Spleen (tissue), 11 donors: ENCODE results near the gene NR2C2AP. TPM values are rescaled to one million over a fixed set of nuclear protein-coding genes. Genes with fewer than 3 reads are reported as not detected.

Experiments
- DNase-seq: peaks from one replicate; pipeline ENCODE4 v3.0.0-alpha.2; 2020
- H3K27ac ChIP-seq, 8 donors: fragments of 200-600 bp; sonication (generic) in 7 of 8; 1 replicate in 4 of 8; 2 replicates in 4 of 8; pipeline versions ENCODE4 v1.5.0 to v1.8.0; 2016 to 2021; ENCODE audit warnings: inconsistent platforms in 4 of 8, mild to moderate bottlenecking in 4 of 8, moderate library complexity in 1 of 8
- H3K27me3 ChIP-seq, 7 donors: fragments of 200-600 bp; sonication (generic) in 6 of 7; replicated peaks in 1 of 7; 1 replicate in 4 of 7; 2 replicates in 3 of 7; pipeline versions ENCODE4 v1.5.0 to v1.8.0; 2016 to 2021; ENCODE audit warnings: inconsistent platforms in 3 of 7, mild to moderate bottlenecking in 1 of 7
- H3K36me3 ChIP-seq, 6 donors: fragments of 200-600 bp; sonication (generic) in 5 of 6; 1 replicate in 4 of 6; 2 replicates in 2 of 6; pipeline versions ENCODE4 v1.5.0 to v1.8.0; 2016 to 2021; ENCODE audit warnings: inconsistent platforms in 2 of 6
- H3K4me1 ChIP-seq, 6 donors: fragments of 200-600 bp; sonication (generic) in 5 of 6; 1 replicate in 3 of 6; 2 replicates in 3 of 6; pipeline versions ENCODE4 v1.5.0 to v1.8.0; 2016 to 2021; ENCODE audit warnings: inconsistent platforms in 3 of 6
- H3K4me3 ChIP-seq, 8 donors: fragments of 200-600 bp; sonication (generic) in 7 of 8; 1 replicate in 4 of 8; 2 replicates in 4 of 8; pipeline versions ENCODE4 v1.5.0 to v1.8.0; 2016 to 2021; ENCODE audit warnings: inconsistent platforms in 4 of 8, mild to moderate bottlenecking in 4 of 8, moderate library complexity in 2 of 8
- H3K9me3 ChIP-seq, 8 donors: fragments of 200-600 bp; sonication (generic) in 7 of 8; 1 replicate in 4 of 8; 2 replicates in 4 of 8; pipeline versions ENCODE4 v1.5.0 to v1.8.0; 2016 to 2021; ENCODE audit warnings: inconsistent platforms in 4 of 8
- CTCF ChIP-seq, 11 experiments: fragments of 200-600 bp in 7 of 11; fragments of 450-650 bp in 4 of 11; sonication (generic) in 4 of 11; IDR thresholded peaks in 8 of 11; conservative IDR thresholded peaks in 3 of 11; 1 replicate in 7 of 11; 2 replicates in 4 of 11; pipeline versions ENCODE4 v1.4.0 to v1.8.0; 2016 to 2021; ENCODE audit warnings: antibody characterized with exemption in 11 of 11, inconsistent platforms in 4 of 11, mild to moderate bottlenecking in 1 of 11
- POLR2A ChIP-seq, 3 donors: fragments of 450-650 bp; IDR thresholded peaks; one replicate each; pipeline ENCODE4 v1.5.1; 2017; ENCODE audit warnings: antibody characterized with exemption in 3 of 3, mild to moderate bottlenecking in 1 of 3
- POLR2AphosphoS5 ChIP-seq, 3 donors: sonication (generic); formaldehyde crosslinking; IDR thresholded peaks; one replicate each; pipeline ENCODE4 v1.5.1; 2017; ENCODE audit warnings: antibody characterized with exemption in 3 of 3
- WGBS, 5 donors: extraction: QIAGEN DNeasy Blood & Tissue Kit in 3 of 5; methylation state at CpG; one replicate each; pipeline versions ENCODE4 v1.1.5 to v1.1.7; 2013 to 2018; 5-methylcytosine and 5-hydroxymethylcytosine counted together
- intact Hi-C: fragments of 100-400 bp; cut with DNase I; formaldehyde crosslinking; loops from one replicate; pipeline ENCODE4 v1.15.0; 2023; ENCODE audit warnings: low total_unique reads
- polyA plus RNA-seq, 3 donors: library from polyadenylated mRNA; stranded (reverse); fragments of 200-250 nt; gene quantifications; one replicate each; pipeline ENCODE4 v1.2.1, GENCODE V29; 2013
- total RNA-seq, 7 donors: library from RNA; depleted of rRNA in 3 of 7; stranded (reverse); fragments of >200 nt in 3 of 7; fragmentation: NEBNext Ultra II Directional in 4 of 7; extraction: Animal tissue kit (Norgen Biotek cat#: 25700) in 4 of 7; gene quantifications; one replicate each; pipeline versions ENCODE4 v1.1.0 to v1.2.1, GENCODE V29; 2016 to 2021
- donor health status: healthy with polysubstance abuse.
- donor health status: DM: no; HTN: no; CAD: no; lungs with moderate emphysema.
- donor health status: DM: no; HTN: no; CAD: no.
- donor health status: Bipolar disorder and iron deficiency.
- donor health status: healthy.
- donor health status: DM: no; HTN: no; CAD: no.
- donor health status: DM: yes; HTN: yes; CAD: no.

Gene NR2C2AP
- total and polyA plus RNA-seq, 10 donors = 9.9 to 27.9 (median 14.5) TPM

- peaks cover 0 to 20% (median 0%) of the 10 kb centered on the region in 6 donors for H3K36me3 ChIP-seq
- TF ChIP-seq POLR2A (IDR thresholded peaks at IDR 0.05) = no peak
- TF ChIP-seq CTCF (IDR thresholded peaks at IDR 0.05 in 8 of 11, conservative IDR thresholded peaks at IDR 0.05 in 3 of 11) = no peak
- TF ChIP-seq POLR2AphosphoS5 (IDR thresholded peaks at IDR 0.05) = no peak
- no peak overlapping the region for H3K4me3 ChIP-seq
- intact Hi-C loops = no loop called here
- no peak for DNase-seq
- WGBS, 5 donors = 90 to 95% (median 92%) methylated on average over 7 of the region's 7 CpGs
- H3K9me3 ChIP-seq = no peaks in the 10 kb centered on the region
- peaks cover 0 to 36% (median 13%) of the 10 kb centered on the region in 6 donors for H3K4me1 ChIP-seq
- no peaks in the 10 kb centered on the region for H3K27me3 ChIP-seq
- H3K27ac ChIP-seq = no peak overlapping the region
Observed at GRCh38 chr19:19162495-19162894, 40.7 kb downstream of the NR2C2AP start.

- no peaks in the 10 kb centered on the region for H3K27me3 ChIP-seq
- intact Hi-C loops = no loop called here
- H3K27ac ChIP-seq = peak overlapping the region in 4 of 8 donors; percentile 16 to 66 (median 30)
- peak in 1 of 3 donors; percentile 40 for TF ChIP-seq POLR2AphosphoS5 (IDR thresholded peaks at IDR 0.05)
- TF ChIP-seq CTCF (IDR thresholded peaks at IDR 0.05 in 8 of 11, conservative IDR thresholded peaks at IDR 0.05 in 3 of 11) = no peak
- TF ChIP-seq POLR2A (IDR thresholded peaks at IDR 0.05) = no peak
- peaks cover 0 to 27% (median 3%) of the 10 kb centered on the region in 6 donors for H3K36me3 ChIP-seq
- WGBS, 5 donors = 29 to 39% (median 34%) methylated on average over 15 to 26 of the region's 26 CpGs
- DNase-seq = peak; percentile 83
- H3K4me1 ChIP-seq = peaks cover 0 to 39% (median 13%) of the 10 kb centered on the region in 6 donors
- H3K9me3 ChIP-seq = peaks cover 0 to 7% (median 2%) of the 10 kb centered on the region in 8 donors
- H3K4me3 ChIP-seq = peak overlapping the region in 1 of 8 donors; percentile 35
Observed at GRCh38 chr19:19160461-19161035, 42.7 kb downstream of the NR2C2AP start.

GRCh38 chr19:19159534-19159933 lies 43.7 kb downstream of the NR2C2AP start:
- H3K4me3 ChIP-seq = no peak overlapping the region
- H3K9me3 ChIP-seq = peaks cover 0 to 7% (median 2%) of the 10 kb centered on the region in 8 donors
- 88 to 95% (median 94%) methylated on average over 4 of the region's 4 CpGs for WGBS, 5 donors
- intact Hi-C loops = no loop called here
- H3K4me1 ChIP-seq = peaks cover 0 to 39% (median 13%) of the 10 kb centered on the region in 6 donors
- no peak for TF ChIP-seq POLR2AphosphoS5 (IDR thresholded peaks at IDR 0.05)
- TF ChIP-seq POLR2A (IDR thresholded peaks at IDR 0.05) = no peak
- no peak for TF ChIP-seq CTCF (IDR thresholded peaks at IDR 0.05 in 8 of 11, conservative IDR thresholded peaks at IDR 0.05 in 3 of 11)
- no peak for DNase-seq
- no peak overlapping the region for H3K27ac ChIP-seq
- peaks cover 0 to 26% (median 3%) of the 10 kb centered on the region in 6 donors for H3K36me3 ChIP-seq
- H3K27me3 ChIP-seq = no peaks in the 10 kb centered on the region

- Histone ChIP-seq H3K4me1 (peaks cover 0 to 39% (median 13%) of the 10 kb centered on the region in 6 donors), H3K9me3 (peaks cover 0 to 7% (median 2%) of the 10 kb centered on the region in 8 donors), H3K36me3 (peaks cover 0 to 30% (median 3%) of the 10 kb centered on the region in 6 donors), H3K27me3 (no peaks in the 10 kb centered on the region), H3K4me3 (no peak overlapping the region), H3K27ac (no peak overlapping the region)
- no peak for TF ChIP-seq POLR2A (IDR thresholded peaks at IDR 0.05)
- no peak for TF ChIP-seq CTCF (IDR thresholded peaks at IDR 0.05 in 8 of 11, conservative IDR thresholded peaks at IDR 0.05 in 3 of 11)
- no peak for TF ChIP-seq POLR2AphosphoS5 (IDR thresholded peaks at IDR 0.05)
- DNase-seq = no peak
- intact Hi-C loops = no loop called here
- 58 to 74% (median 65%) methylated on average over 6 of the region's 6 CpGs for WGBS, 5 donors
Observed at GRCh38 chr19:19157808-19158207, 45.4 kb downstream of the NR2C2AP start.
